ENCODE results near the gene ATF6B. TPM values are rescaled to one million over a fixed set of nuclear protein-coding genes. Genes with fewer than 3 reads are reported as not detected.

ATF6B gene
- total and polyA plus RNA-seq, 2 of the 13 experiments (the other 11 are each of a cell fraction or from before 2014, with no cell fraction given): 18.1 to 44.0 TPM

DNA sequence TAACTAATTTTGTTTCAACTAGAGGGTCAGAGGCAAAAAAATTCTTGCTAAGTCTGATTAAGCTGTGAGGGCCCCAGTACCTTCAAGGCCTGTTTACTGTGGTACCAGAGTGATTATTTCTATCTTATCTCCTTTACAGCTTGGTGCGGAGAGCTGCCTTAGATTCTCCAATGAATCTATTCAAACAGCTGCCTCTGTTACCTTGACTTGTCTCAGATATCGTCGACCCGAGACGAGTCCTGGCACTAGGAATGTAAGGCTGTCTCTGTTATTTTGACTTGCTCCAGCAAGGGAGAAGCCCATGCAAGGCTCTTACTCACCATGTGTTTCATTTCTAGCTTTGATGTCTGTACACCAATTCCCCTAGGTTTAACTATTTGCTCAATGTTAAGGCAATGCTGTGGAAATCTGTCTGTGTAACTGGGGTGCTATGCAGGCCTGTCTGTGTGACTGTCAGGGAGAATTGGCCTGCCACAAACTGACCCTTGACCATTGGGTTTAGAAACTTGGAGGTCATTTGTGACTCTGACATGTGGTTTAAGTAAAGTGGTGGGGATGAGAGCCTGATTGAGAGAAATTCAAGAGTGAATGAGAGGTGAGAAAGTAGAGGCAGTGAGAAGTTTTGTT lies 12.5 kb upstream of the ATF6B start:
- in situ Hi-C loops (cut with HindIII; ENCODE audit: extremely low pct_ligation_motif_present, low pct_unique_long_range_greater_than_20kb): no loop called here
- peak; percentile 23; the same call in 2 of the 3 replicates for ATAC-seq
- H3K4me2 ChIP-seq (ENCODE audit: low read depth, low read length): peak overlapping the region; percentile 56
- no peaks in the 10 kb centered on the region for H3K9me3 ChIP-seq (ENCODE audit: low read length)
- peaks cover 44% of the 10 kb centered on the region for H3K4me1 ChIP-seq (ENCODE audit: insufficient read depth, low read length)
- H4K20me1 ChIP-seq (ENCODE audit: insufficient read depth, low read length): no peaks in the 10 kb centered on the region
- peak overlapping the region; percentile 9 for H3K27ac ChIP-seq (ENCODE audit: extremely low read length, insufficient read depth, low read length)
- no peak overlapping the region for H3K9ac ChIP-seq (ENCODE audit: insufficient read depth, low read depth, low read length)
- no peak for TF ChIP-seq NR2F6 (IDR thresholded peaks at IDR 0.05)
- TF ChIP-seq NR2F6 (CRISPR knock-in tag; IDR thresholded peaks at IDR 0.05): no peak
- TF ChIP-seq ZNF350 (CRISPR knock-in tag; IDR thresholded peaks at IDR 0.05; ENCODE audit: borderline replicate concordance, low read depth): no peak
- TF ChIP-seq PHF21A (CRISPR knock-in tag; IDR thresholded peaks at IDR 0.05): 0 out of 2 replicates have a peak, but pooled peaks have one; percentile 17
- TF ChIP-seq GTF2F1 (IDR thresholded peaks at IDR 0.05; ENCODE audit: low read length): no peak
- TF ChIP-seq ZNF891 (CRISPR knock-in tag; IDR thresholded peaks at IDR 0.05): no peak
- peak; percentile 34; the same call in 1 of the 2 replicates for TF ChIP-seq GATAD2A (CRISPR knock-in tag; IDR thresholded peaks at IDR 0.05)
- no peak for TF ChIP-seq PCBP1 (IDR thresholded peaks at IDR 0.05; ENCODE audit: borderline replicate concordance, low read depth, low read length)
- 0 out of 2 replicates have a peak, but pooled peaks have one; percentile 10 for TF ChIP-seq SALL1 (CRISPR knock-in tag; IDR thresholded peaks at IDR 0.05)
- TF ChIP-seq HDAC1 (CRISPR knock-in tag; IDR thresholded peaks at IDR 0.05): peak; percentile 46
- TF ChIP-seq SKI (IDR thresholded peaks at IDR 0.05; ENCODE audit: partially characterized antibody): peak; percentile 84
- no peak for TF ChIP-seq HHEX (CRISPR knock-in tag; IDR thresholded peaks at IDR 0.05)
- TF ChIP-seq, protein P1, sequence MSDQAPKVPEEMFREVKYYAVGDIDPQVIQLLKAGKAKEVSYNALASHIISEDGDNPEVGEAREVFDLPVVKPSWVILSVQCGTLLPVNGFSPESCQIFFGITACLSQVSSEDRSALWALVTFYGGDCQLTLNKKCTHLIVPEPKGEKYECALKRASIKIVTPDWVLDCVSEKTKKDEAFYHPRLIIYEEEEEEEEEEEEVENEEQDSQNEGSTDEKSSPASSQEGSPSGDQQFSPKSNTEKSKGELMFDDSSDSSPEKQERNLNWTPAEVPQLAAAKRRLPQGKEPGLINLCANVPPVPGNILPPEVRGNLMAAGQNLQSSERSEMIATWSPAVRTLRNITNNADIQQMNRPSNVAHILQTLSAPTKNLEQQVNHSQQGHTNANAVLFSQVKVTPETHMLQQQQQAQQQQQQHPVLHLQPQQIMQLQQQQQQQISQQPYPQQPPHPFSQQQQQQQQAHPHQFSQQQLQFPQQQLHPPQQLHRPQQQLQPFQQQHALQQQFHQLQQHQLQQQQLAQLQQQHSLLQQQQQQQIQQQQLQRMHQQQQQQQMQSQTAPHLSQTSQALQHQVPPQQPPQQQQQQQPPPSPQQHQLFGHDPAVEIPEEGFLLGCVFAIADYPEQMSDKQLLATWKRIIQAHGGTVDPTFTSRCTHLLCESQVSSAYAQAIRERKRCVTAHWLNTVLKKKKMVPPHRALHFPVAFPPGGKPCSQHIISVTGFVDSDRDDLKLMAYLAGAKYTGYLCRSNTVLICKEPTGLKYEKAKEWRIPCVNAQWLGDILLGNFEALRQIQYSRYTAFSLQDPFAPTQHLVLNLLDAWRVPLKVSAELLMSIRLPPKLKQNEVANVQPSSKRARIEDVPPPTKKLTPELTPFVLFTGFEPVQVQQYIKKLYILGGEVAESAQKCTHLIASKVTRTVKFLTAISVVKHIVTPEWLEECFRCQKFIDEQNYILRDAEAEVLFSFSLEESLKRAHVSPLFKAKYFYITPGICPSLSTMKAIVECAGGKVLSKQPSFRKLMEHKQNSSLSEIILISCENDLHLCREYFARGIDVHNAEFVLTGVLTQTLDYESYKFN (CRISPR knock-in tag; conservative IDR thresholded peaks at IDR 0.05): 0 out of 2 replicates have a peak, but pooled peaks have one; percentile 19
- no peak for TF ChIP-seq SIX1 (CRISPR knock-in tag; IDR thresholded peaks at IDR 0.05; ENCODE audit: borderline replicate concordance)
- TF ChIP-seq ZNF652 (CRISPR knock-in tag; IDR thresholded peaks at IDR 0.05; ENCODE audit: borderline replicate concordance, low read depth): peak; percentile 34; the same call in 1 of the 2 replicates
- TF ChIP-seq, protein P2, sequence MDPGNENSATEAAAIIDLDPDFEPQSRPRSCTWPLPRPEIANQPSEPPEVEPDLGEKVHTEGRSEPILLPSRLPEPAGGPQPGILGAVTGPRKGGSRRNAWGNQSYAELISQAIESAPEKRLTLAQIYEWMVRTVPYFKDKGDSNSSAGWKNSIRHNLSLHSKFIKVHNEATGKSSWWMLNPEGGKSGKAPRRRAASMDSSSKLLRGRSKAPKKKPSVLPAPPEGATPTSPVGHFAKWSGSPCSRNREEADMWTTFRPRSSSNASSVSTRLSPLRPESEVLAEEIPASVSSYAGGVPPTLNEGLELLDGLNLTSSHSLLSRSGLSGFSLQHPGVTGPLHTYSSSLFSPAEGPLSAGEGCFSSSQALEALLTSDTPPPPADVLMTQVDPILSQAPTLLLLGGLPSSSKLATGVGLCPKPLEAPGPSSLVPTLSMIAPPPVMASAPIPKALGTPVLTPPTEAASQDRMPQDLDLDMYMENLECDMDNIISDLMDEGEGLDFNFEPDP (CRISPR knock-in tag; conservative IDR thresholded peaks at IDR 0.05): 0 out of 2 replicates have a peak, but pooled peaks have one; percentile 75
- 0 out of 2 replicates have a peak, but pooled peaks have one; percentile 17 for TF ChIP-seq RELA (CRISPR knock-in tag; IDR thresholded peaks at IDR 0.05)
- TF ChIP-seq ZMYM4 (CRISPR knock-in tag; IDR thresholded peaks at IDR 0.05): 0 out of 2 replicates have a peak, but pooled peaks have one; percentile 24
- no peak overlapping the region for H3K4me3 ChIP-seq (replicated peaks in 1 of 3; ENCODE audit: insufficient read depth in 1 of 3, low read depth in 2 of 3, low read length in 3 of 3)
- peak overlapping the region; percentile 59 for H2AFZ ChIP-seq (ENCODE audit: low read length)
- DNase-seq (ENCODE audit: low spot score): no peak
- no peak for FAIRE-seq
- intact Hi-C loops (cut with micrococcal nuclease; ENCODE audit: unreplicated experiment): no loop called here
- BruUV-seq (replicated peaks): no TSS peak
- no peaks in the 10 kb centered on the region for H3K79me2 ChIP-seq (ENCODE audit: insufficient read depth, low read length)
- WGBS (ENCODE audit: low lambda C conversion rate): under 1% methylated on average over 5 of the region's 5 CpGs
- no peaks in the 10 kb centered on the region for H3K36me3 ChIP-seq (replicated peaks in 1 of 2; ENCODE audit: control insufficient read depth in 1 of 2, insufficient read depth in 2 of 2, low read length in 2 of 2)
- H3K27me3 ChIP-seq (ENCODE audit: control insufficient read depth in 1 of 2, insufficient read depth in 2 of 2, low read length in 2 of 2): peaks cover 0 to under 1% of the 10 kb centered on the region in 2 experiments; a peak in 1 of 5 replicates
- POLR2A ChIA-PET: interaction anchor here (1.0 to 1.5 kb wide), 6 partner anchors 10 to 830 kb away, joined by 3 to 4 read pairs (median 4); partner anchors contain the start of genes ATF6B, FKBPL, PBX2 and PRRT1
- CTCF ChIA-PET (ENCODE audit: low intra/inter-chr PET ratio, low total read pairs): no interaction called here

All from HepG2 (cell line).